ENCODE measurements around the gene C19orf44. TPM values are rescaled to one million over a fixed set of nuclear protein-coding genes. Genes with fewer than 3 reads are reported as not detected.

The C19orf44 gene
- total RNA-seq, 2 donors from 2014 or later, result 4.9 to 6.1 TPM

GRCh38 chr19:16458391-16459341, 37.5 kb upstream of the C19orf44 start:
- Histone ChIP-seq H3K4me3 (no peak overlapping the region), H3K27ac (peak overlapping the region; percentile 66 to 82), H3K9me3 (no peaks in the 10 kb centered on the region), H3K27me3 (replicated peaks; ENCODE audit: insufficient read depth) (no peaks in the 10 kb centered on the region), H3K36me3 (no peaks in the 10 kb centered on the region), H3K4me1 (ENCODE audit: control insufficient read depth in 1 of 2, low read depth in 2 of 2) (peaks cover 25 to 39% of the 10 kb centered on the region in 2 donors)
- no peak for TF ChIP-seq CTCF (IDR thresholded peaks at IDR 0.05)
- DNase-seq (ENCODE audit: low spot score) (no peak), ATAC-seq (ENCODE audit: insufficient number of reproducible peaks, low FRiP score, low read depth) (no peak)

- Histone ChIP-seq H3K9me3 (no peaks in the 10 kb centered on the region), H3K4me3 (no peak overlapping the region), H3K27ac (no peak overlapping the region), H3K36me3 (no peaks in the 10 kb centered on the region), H3K4me1 (ENCODE audit: control insufficient read depth in 1 of 2, low read depth in 2 of 2) (peaks cover 19 to 29% of the 10 kb centered on the region in 2 donors), H3K27me3 (replicated peaks; ENCODE audit: insufficient read depth) (no peaks in the 10 kb centered on the region)
- TF ChIP-seq CTCF (IDR thresholded peaks at IDR 0.05), result no peak
- ATAC-seq (ENCODE audit: insufficient number of reproducible peaks, low FRiP score, low read depth) (no peak), DNase-seq (ENCODE audit: low spot score) (no peak)
Observed at GRCh38 chr19:16459680-16460079, 36.5 kb upstream of the C19orf44 start.

GRCh38 chr19:16460454-16460853, 35.7 kb upstream of the C19orf44 start:
- DNase-seq (ENCODE audit: low spot score), result no peak
- H3K27me3 ChIP-seq (replicated peaks; ENCODE audit: insufficient read depth), result no peaks in the 10 kb centered on the region
- H3K36me3 ChIP-seq, result no peaks in the 10 kb centered on the region
- H3K4me3 ChIP-seq, result no peak overlapping the region
- H3K4me1 ChIP-seq (ENCODE audit: control insufficient read depth in 1 of 2, low read depth in 2 of 2), result peaks cover 19 to 29% of the 10 kb centered on the region in 2 donors
- H3K27ac ChIP-seq, result no peak overlapping the region
- ATAC-seq (ENCODE audit: insufficient number of reproducible peaks, low FRiP score, low read depth), result no peak
- H3K9me3 ChIP-seq, result no peaks in the 10 kb centered on the region
- no peak for TF ChIP-seq CTCF (IDR thresholded peaks at IDR 0.05)

- no peak for ATAC-seq (ENCODE audit: insufficient number of reproducible peaks, low FRiP score, low read depth)
- H3K4me1 ChIP-seq (ENCODE audit: control insufficient read depth in 1 of 2, low read depth in 2 of 2), result peaks cover 17 to 19% of the 10 kb centered on the region in 2 donors
- no peaks in the 10 kb centered on the region for H3K9me3 ChIP-seq
Observed at GRCh38 chr19:16461630-16462051, 34.6 kb upstream of the C19orf44 start.

More at GRCh38 chr19:16461630-16462051, 34.6 kb upstream of the C19orf44 start:
- Histone ChIP-seq H3K27me3 (replicated peaks; ENCODE audit: insufficient read depth) (no peaks in the 10 kb centered on the region), H3K27ac (no peak overlapping the region), H3K4me3 (no peak overlapping the region), H3K36me3 (no peaks in the 10 kb centered on the region)
- no peak for DNase-seq (ENCODE audit: low spot score)
- TF ChIP-seq CTCF (IDR thresholded peaks at IDR 0.05), result no peak
